NCI-H1436 treated with DMSO at 0.1 percent for 48 hours (cell line): ENCODE results near the gene PPAN.

Experiments used
- DNase-seq: peaks from one replicate; lab custom pipeline; 2025; lab: John Stamatoyannopoulos, UW

Gene PPAN

GRCh38 chr19:10113964-10114650 is 7.9 kb downstream of the PPAN start:
- DNase-seq: no peak

GRCh38 chr19:10114651-10115391 is 8.7 kb downstream of the PPAN start:
- DNase-seq: no peak

GRCh38 chr19:10115392-10116084 is 9.4 kb downstream of the PPAN start:
- DNase-seq: no peak

- no peak for DNase-seq
Observed at GRCh38 chr19:10116085-10116865, 10.1 kb downstream of the PPAN start.

- no peak for DNase-seq
Observed at GRCh38 chr19:10116866-10117616, 10.9 kb downstream of the PPAN start.

- DNase-seq: no peak
Observed at GRCh38 chr19:10118960-10119359, 12.8 kb downstream of the PPAN start.

GRCh38 chr19:10120538-10121189 is 14.5 kb downstream of the PPAN start:
- no peak for DNase-seq

- no peak for DNase-seq
Observed at GRCh38 chr19:10122045-10122444, 15.9 kb downstream of the PPAN start.

- no peak for DNase-seq
Observed at GRCh38 chr19:10124429-10124828, 18.3 kb downstream of the PPAN start.

- no peak for DNase-seq
Observed at GRCh38 chr19:10126213-10126639, 20.1 kb downstream of the PPAN start.

- DNase-seq: no peak
Observed at GRCh38 chr19:10132905-10133304, 26.7 kb downstream of the PPAN start.

- no peak for DNase-seq
Observed at GRCh38 chr19:10133596-10133995, 27.4 kb downstream of the PPAN start.

- DNase-seq: no peak
Observed at GRCh38 chr19:10134040-10134439, 27.9 kb downstream of the PPAN start.

- DNase-seq: no peak
Observed at GRCh38 chr19:10135551-10136334, 29.6 kb downstream of the PPAN start.

- DNase-seq: no peak
Observed at GRCh38 chr19:10136936-10137335, 30.8 kb downstream of the PPAN start.

GRCh38 chr19:10137751-10138682 is 31.9 kb downstream of the PPAN start:
- DNase-seq: no peak

- no peak for DNase-seq
Observed at GRCh38 chr19:10138879-10139795, 33.0 kb downstream of the PPAN start.

GRCh38 chr19:10139952-10140351 is 33.8 kb downstream of the PPAN start:
- DNase-seq: no peak
